ENCODE results near the gene SLC40A1.

Gene SLC40A1

DNA sequence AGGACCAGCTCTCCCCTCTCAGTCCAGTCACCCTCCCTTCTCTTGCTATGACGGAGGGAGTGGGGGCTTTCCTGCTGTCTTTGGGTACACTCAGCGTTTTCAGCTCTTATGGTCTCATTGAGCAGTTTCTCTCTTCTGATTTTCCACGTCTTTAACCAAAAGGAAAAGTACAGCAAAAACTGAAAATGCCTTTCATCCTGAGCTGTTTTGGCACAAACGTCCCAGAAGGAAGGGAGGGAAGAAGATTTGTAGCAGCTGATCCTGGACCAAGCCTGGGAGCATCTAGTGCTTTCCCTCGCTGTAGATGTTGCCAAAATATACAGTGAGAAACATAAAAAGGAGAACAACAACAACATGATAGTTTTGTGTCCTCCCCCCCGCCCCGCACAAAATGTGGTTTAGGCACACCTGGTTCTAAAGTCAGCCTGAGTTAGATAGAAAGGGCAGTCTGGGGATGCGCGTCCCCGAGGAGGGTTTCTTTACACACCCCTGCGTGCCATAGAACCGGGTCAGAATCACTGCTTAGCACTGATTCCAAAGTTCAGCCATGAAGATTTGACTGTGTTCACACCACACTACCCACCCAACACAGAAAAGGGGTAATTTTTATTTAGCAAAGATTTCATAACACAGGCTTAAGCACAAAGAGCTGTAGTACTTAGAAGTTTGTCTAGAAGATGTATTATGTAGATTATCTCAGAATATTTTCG is 53.4 kb downstream of the SLC40A1 start:
- Histone ChIP-seq H3K9ac (ENCODE audit: low read depth, low read length) (no peak overlapping the region), H3K36me3 (ENCODE audit: insufficient read depth, low read length) (no peaks in the 10 kb centered on the region), H3K9me3 (ENCODE audit: control insufficient read depth, insufficient read depth, low read length) (no peaks in the 10 kb centered on the region), H3K4me1 (ENCODE audit: insufficient read depth, low read length) (no peaks in the 10 kb centered on the region)

DNA sequence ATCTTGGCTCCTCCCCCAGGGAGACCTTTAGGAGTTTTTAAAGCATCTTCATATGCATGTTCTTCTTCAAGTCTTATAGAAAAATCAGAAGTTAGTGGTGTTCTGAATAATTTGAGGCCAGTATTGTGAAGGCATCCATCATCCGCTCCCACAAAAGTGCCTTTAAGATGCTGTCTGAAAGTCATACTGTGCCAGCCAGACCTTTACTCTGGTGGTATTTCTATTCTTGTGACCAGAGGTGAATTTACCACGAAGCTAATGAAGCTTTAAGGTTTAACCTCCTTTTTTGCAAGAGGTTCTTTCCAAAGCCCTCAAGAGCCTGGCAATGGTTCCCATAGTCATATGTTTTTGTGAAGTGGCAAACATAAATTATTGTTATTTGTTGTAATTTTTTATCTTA is 54.3 kb downstream of the SLC40A1 start:
- Histone ChIP-seq H3K4me1 (ENCODE audit: insufficient read depth, low read length) (no peaks in the 10 kb centered on the region), H3K9me3 (ENCODE audit: control insufficient read depth, insufficient read depth, low read length) (no peaks in the 10 kb centered on the region), H3K9ac (ENCODE audit: low read depth, low read length) (no peak overlapping the region), H3K36me3 (ENCODE audit: insufficient read depth, low read length) (no peaks in the 10 kb centered on the region)

DNA sequence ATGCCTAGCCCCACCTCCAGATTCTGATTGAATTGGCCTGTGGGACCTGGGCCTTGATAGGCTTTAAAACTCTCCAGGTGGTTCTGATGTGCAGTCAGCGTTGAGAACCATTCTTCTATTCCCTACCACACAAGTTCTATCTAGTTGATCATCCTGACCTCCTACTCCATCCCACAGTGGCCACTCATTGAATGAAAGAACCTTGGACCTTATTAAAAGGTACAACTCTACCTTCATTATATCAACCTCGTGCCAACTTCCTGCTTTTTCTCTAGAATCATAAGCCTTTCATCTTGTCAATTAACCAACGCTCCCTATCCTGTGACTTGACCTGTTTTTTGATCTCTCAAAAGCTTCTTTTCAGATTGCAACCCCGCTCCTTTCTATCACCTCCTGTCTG is 55.8 kb downstream of the SLC40A1 start:
- Histone ChIP-seq H3K4me1 (ENCODE audit: insufficient read depth, low read length) (peaks cover 2% of the 10 kb centered on the region; the same call in 1 of the 2 replicates), H3K9me3 (ENCODE audit: control insufficient read depth, insufficient read depth, low read length) (no peaks in the 10 kb centered on the region), H3K36me3 (ENCODE audit: insufficient read depth, low read length) (no peaks in the 10 kb centered on the region), H3K9ac (ENCODE audit: low read depth, low read length) (no peak overlapping the region)

DNA sequence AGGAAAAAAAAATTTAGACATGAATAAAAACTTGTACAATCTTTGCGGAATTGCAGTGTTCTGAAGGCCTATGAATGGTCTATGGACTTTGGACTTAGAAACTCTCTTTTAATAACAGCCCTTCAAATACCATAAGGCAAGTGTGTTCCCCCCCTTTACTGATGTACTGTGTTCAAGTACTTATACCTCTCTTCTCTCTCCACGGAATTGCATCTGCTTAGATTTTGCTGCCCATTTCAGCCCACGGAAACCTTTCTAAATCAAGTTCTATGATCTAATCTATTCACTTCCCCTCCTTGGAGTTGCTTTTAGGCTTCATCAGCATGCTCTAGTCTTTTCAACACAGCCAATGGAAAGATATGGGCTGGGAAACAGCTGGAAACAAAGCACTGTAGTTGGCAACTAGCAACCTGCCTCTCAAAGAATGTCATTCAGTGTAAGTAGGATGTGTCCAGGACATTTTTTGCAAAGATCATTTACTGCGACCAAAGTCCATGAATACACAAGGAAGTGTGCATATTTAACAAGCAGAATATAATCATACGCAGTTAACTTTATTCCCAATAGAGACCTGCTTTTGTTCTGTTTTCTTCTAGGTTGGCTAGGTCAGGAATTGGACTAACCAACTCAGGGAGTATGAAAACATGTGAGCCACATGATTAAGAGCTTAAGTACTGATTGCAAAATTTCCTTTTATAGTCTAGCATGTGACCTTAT is 58.0 kb downstream of the SLC40A1 start:
- Histone ChIP-seq H3K36me3 (ENCODE audit: insufficient read depth, low read length) (no peaks in the 10 kb centered on the region), H3K9me3 (ENCODE audit: control insufficient read depth, insufficient read depth, low read length) (no peaks in the 10 kb centered on the region), H3K9ac (ENCODE audit: low read depth, low read length) (no peak overlapping the region), H3K4me1 (ENCODE audit: insufficient read depth, low read length) (peaks cover 2% of the 10 kb centered on the region; the same call in 1 of the 2 replicates)

DNA sequence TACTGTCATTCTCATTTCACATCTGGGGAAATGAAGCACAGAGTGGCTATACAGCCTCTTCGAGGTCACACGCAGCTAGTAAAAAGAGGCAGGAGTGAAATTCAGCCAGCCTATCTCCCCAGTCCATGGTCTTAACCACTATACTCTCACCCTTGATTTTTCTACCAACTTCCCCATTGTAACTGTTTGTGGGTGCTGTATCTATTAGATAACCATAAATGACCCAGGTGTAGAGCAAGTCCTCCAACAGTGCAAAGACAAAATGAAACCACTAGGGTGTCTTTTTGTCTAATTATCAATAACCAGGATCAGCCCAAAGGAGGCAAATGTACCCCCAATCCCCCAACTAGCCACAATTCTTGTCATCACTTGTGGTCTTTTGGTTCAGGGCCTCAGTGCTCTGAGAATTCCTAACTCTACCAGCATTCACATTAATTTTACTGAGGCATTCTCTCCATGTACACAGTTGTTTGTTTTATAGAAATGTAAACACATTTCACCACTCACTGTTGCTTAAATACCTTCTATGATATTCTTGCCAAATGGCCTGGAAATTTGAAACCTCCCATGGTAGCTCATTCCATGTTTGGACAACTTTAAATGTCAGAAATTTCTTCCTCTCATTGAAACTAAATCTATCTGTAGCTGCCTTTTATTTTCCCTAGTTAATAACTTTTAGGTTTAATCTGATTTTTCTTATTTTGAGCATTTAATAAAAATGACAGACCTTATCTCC is 58.7 kb downstream of the SLC40A1 start:
- Histone ChIP-seq H3K9ac (ENCODE audit: low read depth, low read length) (no peak overlapping the region), H3K36me3 (ENCODE audit: insufficient read depth, low read length) (no peaks in the 10 kb centered on the region), H3K9me3 (ENCODE audit: control insufficient read depth, insufficient read depth, low read length) (no peaks in the 10 kb centered on the region), H3K4me1 (ENCODE audit: insufficient read depth, low read length) (peaks cover 2% of the 10 kb centered on the region; the same call in 1 of the 2 replicates)

DNA sequence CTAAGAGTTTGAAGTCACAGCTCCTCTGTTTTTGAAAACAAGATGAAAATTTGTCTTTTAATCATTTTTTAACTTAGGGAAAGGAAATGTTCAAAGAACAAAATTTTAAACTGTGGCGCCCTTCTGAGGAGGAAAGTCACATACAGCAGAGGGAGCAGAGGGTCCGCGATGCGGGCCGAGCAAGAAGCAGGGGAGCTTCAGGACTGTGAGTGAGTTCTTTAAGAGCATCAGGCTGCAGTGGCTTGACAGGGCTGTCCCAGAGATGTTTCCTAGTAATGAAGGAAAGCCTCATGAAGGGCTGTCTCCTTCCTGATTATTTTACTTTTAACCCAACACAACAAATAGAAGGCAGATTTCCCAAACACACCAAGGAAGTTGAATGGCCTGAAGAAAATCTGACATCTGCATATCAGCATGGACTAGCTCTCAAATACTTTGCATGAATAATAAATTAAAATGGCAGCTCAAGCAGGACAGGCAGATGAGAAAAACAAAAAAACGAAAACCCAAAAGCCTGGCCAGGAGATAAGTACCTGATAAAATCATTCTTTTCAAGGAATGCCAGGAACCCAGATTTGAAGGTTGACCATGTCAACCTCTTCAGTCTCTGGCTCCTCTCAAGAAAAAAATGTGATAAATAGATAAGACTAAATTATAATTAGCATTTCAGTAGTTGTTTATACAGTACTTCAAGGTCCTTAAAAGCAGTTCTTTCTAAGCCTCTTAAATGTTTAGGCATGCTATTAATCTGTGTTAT is 60.8 kb downstream of the SLC40A1 start:
- H3K4me1 ChIP-seq (ENCODE audit: insufficient read depth, low read length) = peaks cover 2% of the 10 kb centered on the region; the same call in 1 of the 2 replicates
- no peaks in the 10 kb centered on the region for H3K9me3 ChIP-seq (ENCODE audit: control insufficient read depth, insufficient read depth, low read length)
- no peak overlapping the region for H3K9ac ChIP-seq (ENCODE audit: low read depth, low read length)

DNA sequence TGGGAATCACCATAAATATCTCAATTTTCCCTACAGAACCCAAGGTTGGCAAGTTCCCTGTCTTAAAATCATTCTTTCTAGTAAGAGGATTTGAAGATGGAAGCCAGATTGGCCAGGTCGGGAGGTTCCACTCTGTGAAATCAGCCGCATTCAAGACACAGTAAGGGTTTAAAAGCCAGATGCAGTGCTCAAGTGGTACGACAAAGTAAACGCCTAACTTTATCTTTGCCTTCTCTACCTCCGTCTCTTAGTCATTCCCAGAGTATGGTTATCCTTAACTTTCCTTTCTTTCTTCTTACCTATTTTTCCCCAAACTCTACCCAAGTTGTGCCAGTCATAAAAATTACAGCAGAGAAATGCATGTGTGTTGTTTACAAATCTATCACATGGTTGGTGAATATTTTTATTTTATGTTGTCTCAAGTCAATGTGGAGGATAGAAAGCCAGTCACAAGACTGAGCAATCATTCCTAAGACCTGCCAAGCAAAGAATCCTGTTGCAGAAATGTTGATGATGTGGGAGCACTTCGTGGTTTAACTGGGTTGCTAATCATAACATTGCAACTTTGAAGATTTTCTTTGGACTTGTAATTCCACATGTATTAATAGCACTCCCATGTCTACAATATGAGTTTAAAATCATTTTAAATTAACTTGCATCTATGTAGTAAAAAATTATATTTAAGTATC is 62.6 kb downstream of the SLC40A1 start:
- H3K9me3 ChIP-seq (ENCODE audit: control insufficient read depth, insufficient read depth, low read length) = no peaks in the 10 kb centered on the region
- no peak overlapping the region for H3K9ac ChIP-seq (ENCODE audit: low read depth, low read length)
- H3K4me1 ChIP-seq (ENCODE audit: insufficient read depth, low read length) = peaks cover 2% of the 10 kb centered on the region; the same call in 1 of the 2 replicates
- no peaks in the 10 kb centered on the region for H3K36me3 ChIP-seq (ENCODE audit: insufficient read depth, low read length)

More for the DNA sequence above, 60.8 kb downstream of the SLC40A1 start:
- no peaks in the 10 kb centered on the region for H3K36me3 ChIP-seq (ENCODE audit: insufficient read depth, low read length)

DNA sequence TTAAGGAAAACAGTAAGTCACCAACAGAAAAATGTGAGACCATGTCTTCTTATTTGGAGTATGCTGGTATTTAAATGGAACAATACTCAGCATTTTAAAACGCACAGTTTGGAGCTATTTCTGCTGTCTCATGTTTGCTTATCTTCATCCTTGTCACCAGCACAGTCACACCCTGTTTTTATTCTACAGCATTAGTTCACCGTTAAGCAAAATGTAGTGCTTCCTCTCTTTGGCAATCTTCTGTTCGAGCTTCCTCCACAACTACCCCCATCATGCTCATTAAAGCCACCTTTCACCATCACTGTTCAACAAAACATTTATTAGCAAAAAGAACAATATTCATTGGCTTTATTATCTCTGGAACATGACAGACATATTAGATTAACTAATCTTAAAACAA is 64.0 kb downstream of the SLC40A1 start:
- peaks cover 2% of the 10 kb centered on the region; the same call in 1 of the 2 replicates for H3K4me1 ChIP-seq (ENCODE audit: insufficient read depth, low read length)
- no peaks in the 10 kb centered on the region for H3K36me3 ChIP-seq (ENCODE audit: insufficient read depth, low read length)
- H3K9me3 ChIP-seq (ENCODE audit: control insufficient read depth, insufficient read depth, low read length) = no peaks in the 10 kb centered on the region
- H3K9ac ChIP-seq (ENCODE audit: low read depth, low read length) = no peak overlapping the region

DNA sequence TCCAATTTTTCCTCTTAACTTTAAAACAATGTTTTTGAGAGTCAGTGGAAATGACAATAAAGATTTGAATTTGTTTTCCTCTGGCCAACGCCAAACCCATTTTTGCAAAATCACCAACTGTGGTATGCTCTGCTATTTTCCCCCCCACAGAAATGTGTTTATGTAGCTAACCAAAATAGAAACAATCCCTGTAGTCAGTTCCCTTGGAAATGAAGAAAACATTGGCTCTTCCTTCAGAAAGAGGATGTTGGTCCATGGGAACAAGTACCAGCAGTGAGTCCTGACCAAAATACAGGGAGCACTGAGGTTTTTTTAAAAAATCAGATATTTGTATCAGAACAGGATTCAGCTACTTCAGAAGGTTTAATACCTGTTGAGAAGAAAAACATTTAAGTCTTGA is 65.3 kb downstream of the SLC40A1 start:
- no peaks in the 10 kb centered on the region for H3K9me3 ChIP-seq (ENCODE audit: control insufficient read depth, insufficient read depth, low read length)
- H3K4me1 ChIP-seq (ENCODE audit: insufficient read depth, low read length) = peaks cover 2% of the 10 kb centered on the region; the same call in 1 of the 2 replicates
- H3K9ac ChIP-seq (ENCODE audit: low read depth, low read length) = no peak overlapping the region
- H3K36me3 ChIP-seq (ENCODE audit: insufficient read depth, low read length) = no peaks in the 10 kb centered on the region

DNA sequence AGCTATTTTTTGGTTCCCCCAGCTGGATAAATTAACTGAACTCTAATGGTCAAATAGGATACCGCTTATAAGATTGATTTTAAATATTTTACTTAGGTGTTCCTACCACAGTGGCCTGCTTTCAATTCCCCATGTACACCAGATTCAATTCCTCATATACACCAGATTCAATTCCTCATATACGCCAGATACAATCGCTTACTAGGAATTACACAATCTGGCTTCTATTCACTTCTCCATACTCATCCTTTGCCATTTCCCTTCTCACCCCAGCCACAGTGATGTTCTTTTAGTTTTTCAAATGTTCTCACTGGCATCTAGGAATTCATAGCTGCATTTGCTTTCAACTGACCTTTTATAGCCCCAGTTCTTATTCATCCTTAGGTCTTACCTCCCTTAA is 66.5 kb downstream of the SLC40A1 start:
- Histone ChIP-seq H3K36me3 (ENCODE audit: insufficient read depth, low read length) (no peaks in the 10 kb centered on the region), H3K4me1 (ENCODE audit: insufficient read depth, low read length) (no peaks in the 10 kb centered on the region), H3K9ac (ENCODE audit: low read depth, low read length) (no peak overlapping the region), H3K9me3 (ENCODE audit: control insufficient read depth, insufficient read depth, low read length) (no peaks in the 10 kb centered on the region)

DNA sequence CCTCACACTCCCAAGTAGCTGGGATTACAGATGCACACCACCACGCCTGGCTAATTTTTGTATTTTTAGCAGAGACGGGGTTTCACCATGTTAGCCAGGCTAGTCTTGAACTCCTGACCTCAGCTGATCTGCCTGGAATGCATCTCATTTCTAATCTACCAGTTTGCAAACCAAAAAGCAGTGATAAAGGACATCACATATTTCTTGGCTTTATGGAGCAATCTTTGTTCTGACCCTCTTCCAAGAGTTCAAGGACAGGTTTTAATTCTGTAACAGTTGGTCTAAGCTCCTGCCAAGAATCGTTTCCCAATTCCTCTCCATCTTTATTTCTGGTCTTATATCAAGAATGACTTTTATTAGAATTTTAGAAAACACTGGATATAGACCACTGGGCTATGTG is 67.7 kb downstream of the SLC40A1 start:
- no peak overlapping the region for H3K9ac ChIP-seq (ENCODE audit: low read depth, low read length)
- no peaks in the 10 kb centered on the region for H3K9me3 ChIP-seq (ENCODE audit: control insufficient read depth, insufficient read depth, low read length)
- no peaks in the 10 kb centered on the region for H3K36me3 ChIP-seq (ENCODE audit: insufficient read depth, low read length)
- no peaks in the 10 kb centered on the region for H3K4me1 ChIP-seq (ENCODE audit: insufficient read depth, low read length)

DNA sequence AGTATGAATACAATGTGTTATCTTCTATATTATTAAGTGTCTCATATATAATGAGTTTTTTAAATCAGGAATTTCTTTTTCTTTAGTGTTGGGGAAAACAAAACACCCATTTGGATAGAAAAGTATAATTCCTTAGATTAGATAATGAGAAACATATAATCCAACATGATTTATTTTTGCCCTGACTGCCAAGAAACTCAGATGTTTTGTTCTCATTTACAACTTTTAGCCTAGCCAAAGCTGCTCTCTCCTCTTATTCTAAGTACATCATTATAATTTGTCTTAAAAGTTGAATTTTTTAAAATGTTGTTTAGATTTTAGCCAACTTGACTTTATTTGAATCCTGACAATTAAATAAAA is 68.6 kb downstream of the SLC40A1 start:
- H3K4me1 ChIP-seq (ENCODE audit: insufficient read depth, low read length) = no peaks in the 10 kb centered on the region
- no peaks in the 10 kb centered on the region for H3K9me3 ChIP-seq (ENCODE audit: control insufficient read depth, insufficient read depth, low read length)
- no peak overlapping the region for H3K9ac ChIP-seq (ENCODE audit: low read depth, low read length)
- no peaks in the 10 kb centered on the region for H3K36me3 ChIP-seq (ENCODE audit: insufficient read depth, low read length)

DNA sequence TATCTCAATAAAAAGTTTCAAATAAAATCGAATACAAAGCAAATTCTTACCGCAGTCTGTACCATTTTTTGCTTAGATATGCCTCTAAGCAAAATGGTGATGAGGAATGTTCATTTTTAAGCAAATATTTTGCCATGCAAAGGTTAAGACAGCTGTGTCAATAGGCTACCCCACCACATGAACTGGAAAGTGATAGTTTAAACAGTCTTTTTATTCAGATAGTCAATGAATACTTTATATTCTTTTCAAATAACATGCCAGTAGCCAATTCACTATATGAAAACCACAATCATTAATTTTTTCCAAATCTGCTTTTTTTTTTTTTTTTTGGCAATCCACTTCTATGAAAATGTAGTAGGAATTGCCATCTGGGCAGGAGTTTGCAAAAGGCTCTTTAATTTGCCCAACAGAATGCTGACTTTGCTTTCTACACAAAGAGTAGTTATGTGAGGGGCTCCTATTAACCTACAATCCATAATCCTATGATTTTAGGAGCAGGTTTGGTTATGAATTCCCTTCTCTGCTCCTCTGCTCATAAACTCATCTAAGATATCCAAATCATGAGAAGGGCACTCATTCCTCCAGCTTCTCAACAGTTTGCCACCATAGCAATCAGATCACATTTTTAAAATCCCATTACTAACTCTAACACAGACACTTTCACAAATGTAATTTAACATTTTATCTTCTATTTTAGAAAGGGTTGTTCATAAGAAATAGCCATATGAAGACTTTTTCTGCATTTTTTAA is 69.2 kb downstream of the SLC40A1 start:
- Histone ChIP-seq H3K9me3 (ENCODE audit: control insufficient read depth, insufficient read depth, low read length) (no peaks in the 10 kb centered on the region), H3K4me1 (ENCODE audit: insufficient read depth, low read length) (no peaks in the 10 kb centered on the region), H3K36me3 (ENCODE audit: insufficient read depth, low read length) (no peaks in the 10 kb centered on the region), H3K9ac (ENCODE audit: low read depth, low read length) (no peak overlapping the region)

Measured in ES-I3 (cell line).